B cell (primary cell): ENCODE results near the gene PLEKHH1. TPM values are rescaled to one million over a fixed set of nuclear protein-coding genes. Genes with fewer than 3 reads are reported as not detected.

Experiments used
- ATAC-seq: fragments of 200-7000 bp; cut with Tn5 transposase; one replicate; pipeline ENCODE4 v1.10.0; 2021; ENCODE audit warnings: low read depth, mild to moderate bottlenecking, moderate number of reproducible peaks, moderate library complexity
- CTCF ChIA-PET: fragments of 350-600 bp; sonication (Branson Sonifier 250); formaldehyde crosslinking; loops from one replicate; lab custom pipeline; 2021; ENCODE audit warnings: antibody characterized with exemption, inconsistent platforms; lab: Charles Lee
- POLR2A ChIA-PET: fragments of 350-600 bp; sonication (Branson Sonifier 250); formaldehyde crosslinking; loops from one replicate; lab custom pipeline; 2021; ENCODE audit warnings: antibody characterized with exemption; lab: Charles Lee
- DNase-seq: peaks from one replicate; pipeline ENCODE4 v3.0.0; 2013
- H2AFZ ChIP-seq: 2 replicates; pipeline ENCODE4 v1.6.1; 2012; ENCODE audit warnings: mild to moderate bottlenecking, low read depth, low read length; ENCODE audit not compliant: insufficient read depth, poor library complexity, severe bottlenecking
- H3K27ac ChIP-seq, 2 donors: 1 replicate in 1 of 2; 2 replicates in 1 of 2; pipeline ENCODE4 v1.5.1; 2012 to 2013; ENCODE audit warnings: low read length in 2 of 2, mild to moderate bottlenecking in 2 of 2, moderate library complexity in 1 of 2
- H3K27me3 ChIP-seq, 4 experiments: fragments of 200-600 bp in 1 of 4; sonication (generic) in 1 of 4; replicated peaks in 1 of 4; 1 replicate in 2 of 4; 2 replicates in 2 of 4; pipeline versions ENCODE4 v1.6.1 to v1.7.0; 2013 to 2016; ENCODE audit warnings: low read length in 3 of 4, mild to moderate bottlenecking in 2 of 4, mixed read lengths in 1 of 4, moderate library complexity in 1 of 4; ENCODE audit not compliant: insufficient read depth in 4 of 4, control insufficient read depth in 3 of 4; ENCODE audit errors: control extremely low read depth in 1 of 4
- H3K36me3 ChIP-seq, 2 experiments: replicated peaks in 1 of 2; 1 replicate in 1 of 2; 2 replicates in 1 of 2; pipeline versions ENCODE4 v1.6.1 to v1.7.1; 2013; ENCODE audit warnings: low read length in 1 of 2; ENCODE audit not compliant: insufficient read depth in 2 of 2, control insufficient read depth in 1 of 2; ENCODE audit errors: control extremely low read depth in 1 of 2, extremely low read depth in 1 of 2
- H3K4me1 ChIP-seq, 2 donors: fragments of 200-600 bp in 1 of 2; sonication (generic) in 1 of 2; 1 replicate in 1 of 2; 2 replicates in 1 of 2; pipeline versions ENCODE4 v1.5.1 to v1.6.1; 2013 to 2017; ENCODE audit warnings: low read length in 2 of 2; ENCODE audit not compliant: control insufficient read depth in 2 of 2, insufficient read depth in 2 of 2
- H3K4me2 ChIP-seq: replicated peaks from 2 replicates; pipeline ENCODE3; 2012; ENCODE audit warnings: mild to moderate bottlenecking, low read depth, low read length; ENCODE audit not compliant: poor library complexity, severe bottlenecking
- H3K4me3 ChIP-seq, 5 experiments: fragments of 200-600 bp in 1 of 5; sonication (generic) in 1 of 5; 1 replicate in 3 of 5; 2 replicates in 2 of 5; pipeline versions ENCODE4 v1.5.1 to v1.7.0; 2011 to 2016; ENCODE audit warnings: low read length in 4 of 5, mild to moderate bottlenecking in 4 of 5, low read depth in 2 of 5, control low read depth in 1 of 5, moderate library complexity in 1 of 5; ENCODE audit not compliant: insufficient read depth in 1 of 5; ENCODE audit errors: control extremely low read depth in 1 of 5, extremely low read depth in 1 of 5
- H3K79me2 ChIP-seq: fragments of 200-600 bp; sonication (generic); one replicate; pipeline ENCODE4 v1.6.0; 2016; ENCODE audit warnings: low read length; ENCODE audit not compliant: control insufficient read depth, insufficient read depth
- H3K9ac ChIP-seq: fragments of 200-600 bp; sonication (generic); 2 replicates; pipeline ENCODE4 v1.6.1; 2017; ENCODE audit warnings: mild to moderate bottlenecking, low read length, moderate library complexity
- H3K9me3 ChIP-seq, 3 donors: one replicate each; pipeline versions ENCODE4 v1.6.1 to v1.7.1; 2013; ENCODE audit warnings: low read length in 2 of 3; ENCODE audit not compliant: control insufficient read depth in 2 of 3, insufficient read depth in 1 of 3; ENCODE audit errors: control extremely low read depth in 1 of 3
- H4K20me1 ChIP-seq: 2 replicates; pipeline ENCODE4 v1.6.0; 2012; ENCODE audit warnings: mild to moderate bottlenecking, low read length; ENCODE audit not compliant: insufficient read depth, control insufficient read depth, poor library complexity, severe bottlenecking
- H3K27ac Mint-ChIP-seq: one replicate; pipeline ENCODE4 v1.8.0; 2021; ENCODE audit warnings: mixed read lengths
- H3K27me3 Mint-ChIP-seq: one replicate; pipeline ENCODE4 v1.8.0; 2021; ENCODE audit warnings: mixed read lengths
- H3K4me1 Mint-ChIP-seq: one replicate; pipeline ENCODE4 v1.8.0; 2021; ENCODE audit warnings: mixed read lengths
- H3K4me3 Mint-ChIP-seq: one replicate; pipeline ENCODE4 v1.8.0; 2021; ENCODE audit warnings: mixed read lengths
- H3K9me3 Mint-ChIP-seq: one replicate; pipeline ENCODE4 v1.8.0; 2022; ENCODE audit warnings: mixed read lengths; ENCODE audit not compliant: insufficient read depth
- EZH2 ChIP-seq: IDR thresholded peaks from 2 replicates; pipeline ENCODE4 v1.6.1; 2012; ENCODE audit warnings: borderline replicate concordance, low read depth, mild to moderate bottlenecking, moderate library complexity, low read length; ENCODE audit not compliant: insufficient read depth, poor library complexity, severe bottlenecking
- WGBS: methylation state at CpG from one replicate; pipeline ENCODE4 v1.1.5; 2013; ENCODE audit warnings: missing lambda C conversion rate; ENCODE audit not compliant: insufficient coverage; 5-methylcytosine and 5-hydroxymethylcytosine counted together
- intact Hi-C: fragments of 100-400 bp; cut with micrococcal nuclease; formaldehyde crosslinking; loops from one replicate; pipeline ENCODE4 v1.10.0; 2022
- polyA plus RNA-seq: library from polyadenylated mRNA; depleted of rRNA; stranded (reverse); fragments of >200 nt; gene quantifications from 2 replicates; pipeline ENCODE4 v1.2.3, GENCODE V29; 2012
- total RNA-seq, 2 donors: library from RNA; stranded (reverse); fragments of 120-200 nt in 1 of 2; gene quantifications; 1 replicate in 1 of 2; 2 replicates in 1 of 2; pipeline versions ENCODE4 v1.2.3 to v1.2.4, GENCODE V29; 2013 to 2022
- TF ChIP-seq, protein P1 (sequence below): fragments of 200-600 bp; IDR thresholded peaks from one replicate; pipeline ENCODE4 v1.8.0; 2022; ENCODE audit warnings: antibody characterized with exemption, mild to moderate bottlenecking

The PLEKHH1 gene
- total and polyA plus RNA-seq, 2 donors (not counting 1 experiment from before 2014, with no cell fraction given), result 0.17 to 0.37 TPM

DNA sequence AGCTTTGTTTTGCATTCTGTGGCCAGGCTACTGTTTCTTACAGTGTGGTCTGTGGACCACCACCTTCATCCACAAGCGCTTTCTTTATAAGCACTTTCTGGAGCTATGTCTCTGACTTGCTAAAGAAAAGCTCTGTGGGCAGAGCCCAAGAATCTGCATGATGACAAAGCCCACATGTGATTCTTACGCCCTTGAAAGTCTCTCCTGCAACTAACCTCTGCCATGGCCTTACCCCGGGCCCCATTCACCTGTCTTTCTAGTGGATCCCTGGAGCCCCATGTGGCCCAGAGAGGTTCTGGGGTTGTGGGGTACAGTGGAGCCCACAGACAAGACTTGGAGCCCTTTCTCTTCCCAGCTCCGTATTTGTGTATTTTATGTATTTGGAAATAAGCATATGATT, 16.6 kb downstream of the PLEKHH1 start:
- ChIA-PET POLR2A (no interaction called here), CTCF (interaction anchor here (0.6 kb wide), 1 partner anchor 1391 kb away, joined by 4 read pairs; no protein-coding TSS in a partner anchor)
- Histone ChIP-seq H2AFZ (no peak overlapping the region), H3K79me2 (no peaks in the 10 kb centered on the region), H3K4me1 (no peaks in the 10 kb centered on the region), H3K27ac (no peak overlapping the region), H3K9me3 (peaks cover 0 to 4% (median 0%) of the 10 kb centered on the region in 3 donors), H3K4me2 (no peak overlapping the region), H4K20me1 (no peaks in the 10 kb centered on the region), H3K27me3 (peaks cover 0 to 8% (median 0%) of the 10 kb centered on the region in 4 experiments), H3K36me3 (no peaks in the 10 kb centered on the region), H3K9ac (no peak overlapping the region), H3K4me3 (no peak overlapping the region)
- intact Hi-C loops, result no loop called here
- TF ChIP-seq, protein P1, sequence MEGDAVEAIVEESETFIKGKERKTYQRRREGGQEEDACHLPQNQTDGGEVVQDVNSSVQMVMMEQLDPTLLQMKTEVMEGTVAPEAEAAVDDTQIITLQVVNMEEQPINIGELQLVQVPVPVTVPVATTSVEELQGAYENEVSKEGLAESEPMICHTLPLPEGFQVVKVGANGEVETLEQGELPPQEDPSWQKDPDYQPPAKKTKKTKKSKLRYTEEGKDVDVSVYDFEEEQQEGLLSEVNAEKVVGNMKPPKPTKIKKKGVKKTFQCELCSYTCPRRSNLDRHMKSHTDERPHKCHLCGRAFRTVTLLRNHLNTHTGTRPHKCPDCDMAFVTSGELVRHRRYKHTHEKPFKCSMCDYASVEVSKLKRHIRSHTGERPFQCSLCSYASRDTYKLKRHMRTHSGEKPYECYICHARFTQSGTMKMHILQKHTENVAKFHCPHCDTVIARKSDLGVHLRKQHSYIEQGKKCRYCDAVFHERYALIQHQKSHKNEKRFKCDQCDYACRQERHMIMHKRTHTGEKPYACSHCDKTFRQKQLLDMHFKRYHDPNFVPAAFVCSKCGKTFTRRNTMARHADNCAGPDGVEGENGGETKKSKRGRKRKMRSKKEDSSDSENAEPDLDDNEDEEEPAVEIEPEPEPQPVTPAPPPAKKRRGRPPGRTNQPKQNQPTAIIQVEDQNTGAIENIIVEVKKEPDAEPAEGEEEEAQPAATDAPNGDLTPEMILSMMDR, result no peak
- no peak for TF ChIP-seq EZH2
- no peak for DNase-seq
- H3K27ac Mint-ChIP-seq, result no peak overlapping the region
- H3K9me3 Mint-ChIP-seq, result no peaks in the 10 kb centered on the region
- H3K4me1 Mint-ChIP-seq, result no peaks in the 10 kb centered on the region
- peaks cover 25% of the 10 kb centered on the region for H3K27me3 Mint-ChIP-seq
- 100% methylated on average over 3 of the region's 4 CpGs for whole genome bisulfite sequencing
- ATAC-seq, result no peak
- no peak overlapping the region for H3K4me3 Mint-ChIP-seq

- TF ChIP-seq, protein P1, result no peak
- no peak for TF ChIP-seq EZH2
- H3K79me2 ChIP-seq, result no peaks in the 10 kb centered on the region
- no peak for ATAC-seq
Measured at GRCh38 chr14:67551123-67551522, 18.0 kb downstream of the PLEKHH1 start.

More at GRCh38 chr14:67551123-67551522, 18.0 kb downstream of the PLEKHH1 start:
- Histone ChIP-seq H2AFZ (no peak overlapping the region), H3K27me3 (peaks cover 0 to 5% (median 0%) of the 10 kb centered on the region in 4 experiments), H4K20me1 (no peaks in the 10 kb centered on the region), H3K9ac (no peak overlapping the region), H3K36me3 (no peaks in the 10 kb centered on the region), H3K4me2 (no peak overlapping the region), H3K27ac (no peak overlapping the region), H3K4me1 (no peaks in the 10 kb centered on the region), H3K9me3 (no peaks in the 10 kb centered on the region), H3K4me3 (no peak overlapping the region)
- CTCF ChIA-PET, result no interaction called here
- H3K27me3 Mint-ChIP-seq, result peaks cover 17% of the 10 kb centered on the region
- intact Hi-C loops, result no loop called here
- no peaks in the 10 kb centered on the region for H3K9me3 Mint-ChIP-seq
- H3K27ac Mint-ChIP-seq, result no peak overlapping the region
- H3K4me1 Mint-ChIP-seq, result no peaks in the 10 kb centered on the region
- H3K4me3 Mint-ChIP-seq, result no peak overlapping the region
- no peak for DNase-seq
- POLR2A ChIA-PET, result no interaction called here
- WGBS, result no CpG with 5 or more reads among the region's 3 CpGs
